WI38 (cell line): ENCODE data around the gene PTGIR.
"Not testable (repeated sequence)": the region's sequence is repeated elsewhere in the genome, so short reads cannot be mapped to it uniquely, and the experiment has no call there.

Source experiments
- H3K4me3 ChIP-seq: 2 replicates; pipeline ENCODE4 v1.5.1; 2011; ENCODE audit warnings: low read depth, mild to moderate bottlenecking, control low read depth, low read length
- TF ChIP-seq, protein P1 (sequence below): IDR thresholded peaks from 2 replicates; pipeline ENCODE4 v1.5.1; 2012; ENCODE audit warnings: low read depth, mild to moderate bottlenecking, control low read depth, low read length

Gene PTGIR

DNA sequence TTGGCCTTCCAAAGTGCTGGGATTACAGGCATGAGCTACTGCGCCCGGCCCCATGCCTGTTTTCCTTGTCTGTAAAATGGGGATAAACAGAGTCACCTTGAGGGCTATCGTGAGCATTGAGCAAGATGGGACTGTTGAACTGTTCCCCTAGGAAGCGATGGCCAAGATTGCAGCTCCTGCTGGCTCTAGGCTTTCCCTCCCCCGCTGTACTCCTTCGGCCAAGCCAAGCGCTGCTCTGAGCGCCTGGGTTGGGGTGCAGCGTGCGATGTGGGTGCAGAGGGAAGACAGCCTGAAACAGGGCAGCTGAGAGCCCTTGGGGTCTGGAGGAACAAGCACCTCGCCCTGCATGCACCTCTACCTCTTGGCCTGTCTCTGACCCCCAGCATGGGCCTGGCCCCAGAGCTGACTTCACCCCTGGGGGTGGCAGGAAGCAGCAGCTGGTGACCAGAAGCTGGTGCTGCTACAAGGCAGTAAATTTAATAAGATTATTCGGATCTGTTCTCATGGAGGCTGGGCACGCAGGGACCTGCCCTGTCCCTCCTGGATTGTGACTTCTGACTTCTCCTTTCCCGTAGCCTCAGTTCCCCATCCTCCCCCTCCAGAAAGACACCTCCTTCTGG lies 5.8 kb upstream of the PTGIR start:
- H3K4me3 ChIP-seq: no peak overlapping the region
- TF ChIP-seq, protein P1, sequence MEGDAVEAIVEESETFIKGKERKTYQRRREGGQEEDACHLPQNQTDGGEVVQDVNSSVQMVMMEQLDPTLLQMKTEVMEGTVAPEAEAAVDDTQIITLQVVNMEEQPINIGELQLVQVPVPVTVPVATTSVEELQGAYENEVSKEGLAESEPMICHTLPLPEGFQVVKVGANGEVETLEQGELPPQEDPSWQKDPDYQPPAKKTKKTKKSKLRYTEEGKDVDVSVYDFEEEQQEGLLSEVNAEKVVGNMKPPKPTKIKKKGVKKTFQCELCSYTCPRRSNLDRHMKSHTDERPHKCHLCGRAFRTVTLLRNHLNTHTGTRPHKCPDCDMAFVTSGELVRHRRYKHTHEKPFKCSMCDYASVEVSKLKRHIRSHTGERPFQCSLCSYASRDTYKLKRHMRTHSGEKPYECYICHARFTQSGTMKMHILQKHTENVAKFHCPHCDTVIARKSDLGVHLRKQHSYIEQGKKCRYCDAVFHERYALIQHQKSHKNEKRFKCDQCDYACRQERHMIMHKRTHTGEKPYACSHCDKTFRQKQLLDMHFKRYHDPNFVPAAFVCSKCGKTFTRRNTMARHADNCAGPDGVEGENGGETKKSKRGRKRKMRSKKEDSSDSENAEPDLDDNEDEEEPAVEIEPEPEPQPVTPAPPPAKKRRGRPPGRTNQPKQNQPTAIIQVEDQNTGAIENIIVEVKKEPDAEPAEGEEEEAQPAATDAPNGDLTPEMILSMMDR: no peak

DNA sequence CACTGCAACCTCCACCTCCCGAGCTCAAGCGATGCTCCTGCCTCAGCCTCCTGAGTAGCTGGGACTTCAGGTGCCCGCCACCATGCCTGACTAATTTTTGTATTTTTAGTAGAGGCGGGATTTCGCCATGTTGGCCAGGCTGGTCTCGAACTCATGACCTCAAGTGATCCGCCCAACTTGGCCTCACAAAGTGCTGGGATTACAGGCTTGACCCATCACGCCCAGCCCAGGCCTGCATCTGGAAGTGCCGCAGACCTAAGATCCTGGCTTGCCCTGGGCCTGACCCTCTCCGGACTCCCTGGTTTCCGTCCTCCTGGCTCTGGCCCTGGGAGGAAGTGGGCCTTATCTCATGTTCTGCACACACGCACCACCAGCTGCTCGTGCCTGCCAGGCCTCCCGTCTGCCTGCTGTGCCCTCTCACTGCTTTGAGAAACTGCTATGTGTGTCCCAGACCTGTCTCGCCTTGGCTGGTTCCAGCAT lies 4.7 kb upstream of the PTGIR start:
- H3K4me3 ChIP-seq: no peak overlapping the region
- TF ChIP-seq, protein P1: no peak

DNA sequence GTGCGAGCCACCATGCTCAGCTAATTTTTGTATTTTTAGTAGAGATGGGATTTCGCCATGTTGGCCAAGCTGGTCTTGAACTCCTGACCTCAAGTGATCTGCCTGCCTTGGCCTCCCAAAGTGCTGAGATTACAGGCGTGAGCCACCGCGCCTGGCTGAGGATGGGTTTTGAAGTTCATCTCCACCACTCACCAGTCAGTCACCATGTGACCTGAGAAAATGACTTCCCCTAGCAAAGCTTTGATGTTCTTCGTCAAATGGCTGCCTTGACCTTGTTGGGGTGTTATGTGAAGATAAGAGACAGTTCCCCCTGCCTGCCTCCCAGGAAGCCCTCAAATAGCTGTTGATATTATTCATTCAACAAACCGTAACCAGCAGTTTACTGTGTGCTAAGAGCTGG lies 4.1 kb upstream of the PTGIR start:
- H3K4me3 ChIP-seq: not testable (repeated sequence)

DNA sequence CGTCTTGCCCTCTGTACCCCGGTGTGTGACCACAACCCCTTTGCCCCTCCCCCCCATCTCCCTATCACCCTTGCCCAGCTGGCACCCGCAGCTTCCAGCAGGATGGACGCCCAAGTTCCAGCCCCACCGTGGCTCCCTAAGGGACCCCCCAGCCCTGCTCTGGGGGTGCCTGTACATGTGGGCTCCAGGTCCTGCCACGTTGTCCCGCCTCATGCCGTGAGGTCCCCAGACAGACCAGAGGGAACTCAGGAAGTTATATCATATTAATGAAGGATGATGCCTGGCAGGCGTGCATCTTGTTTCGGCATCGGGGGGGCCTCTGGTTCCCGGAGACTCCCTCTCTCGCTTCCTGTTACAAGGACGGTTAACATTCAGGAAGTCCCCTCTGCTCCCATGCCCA lies 1.6 kb upstream of the PTGIR start:
- H3K4me3 ChIP-seq: no peak overlapping the region
- TF ChIP-seq, protein P1: no peak

DNA sequence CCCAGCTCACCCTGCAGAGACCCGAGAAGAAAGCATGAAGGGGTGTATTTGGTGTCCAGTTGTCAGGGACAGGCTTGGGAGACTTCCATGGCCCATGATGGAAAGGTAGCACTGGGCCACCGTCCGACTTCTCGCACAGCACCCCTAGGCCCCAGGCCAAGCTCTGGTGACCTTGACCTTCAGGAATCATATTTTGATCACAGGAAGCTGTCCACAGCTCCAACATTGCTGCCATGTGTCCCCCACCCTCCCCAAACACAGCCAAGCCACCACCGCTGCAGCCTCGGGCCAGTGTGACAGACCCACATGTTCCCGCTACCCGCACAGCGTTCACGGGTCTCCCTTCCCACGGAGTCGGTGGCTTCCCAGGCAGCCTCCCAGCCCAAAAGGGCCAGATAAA lies 842 bp upstream of the PTGIR start:
- H3K4me3 ChIP-seq: no peak overlapping the region
- TF ChIP-seq, protein P1: no peak

DNA sequence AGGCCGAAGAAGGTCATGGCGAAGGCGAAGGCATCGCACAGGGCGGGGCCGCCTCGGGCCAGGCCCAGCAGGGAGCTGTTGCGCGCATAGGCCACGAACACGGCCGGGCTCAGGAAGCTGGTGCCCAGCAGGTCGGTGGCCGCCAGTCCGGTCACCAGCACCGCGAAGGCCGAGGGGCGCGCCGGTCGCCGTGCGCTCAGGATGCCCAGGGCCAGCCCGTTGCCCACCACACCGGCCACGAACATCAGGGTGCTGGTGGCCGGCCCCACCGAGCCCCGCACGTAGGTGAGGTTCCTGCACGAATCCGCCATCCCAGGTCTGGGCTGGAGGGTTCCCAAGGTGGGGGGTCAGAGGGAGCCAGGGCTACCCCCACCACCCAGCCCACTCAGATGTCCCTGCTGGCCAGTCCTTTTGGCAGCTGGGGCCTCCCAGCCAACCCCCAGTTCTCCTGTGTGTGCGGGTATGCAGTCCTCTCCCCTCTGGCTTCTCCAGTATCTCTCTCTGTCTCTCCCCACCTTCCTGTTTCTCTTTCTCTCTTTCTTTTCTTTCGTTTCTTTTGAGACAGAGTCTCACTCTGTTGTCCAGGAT lies 880 bp downstream of the PTGIR start:
- TF ChIP-seq, protein P1: no peak
- no peak overlapping the region for H3K4me3 ChIP-seq

DNA sequence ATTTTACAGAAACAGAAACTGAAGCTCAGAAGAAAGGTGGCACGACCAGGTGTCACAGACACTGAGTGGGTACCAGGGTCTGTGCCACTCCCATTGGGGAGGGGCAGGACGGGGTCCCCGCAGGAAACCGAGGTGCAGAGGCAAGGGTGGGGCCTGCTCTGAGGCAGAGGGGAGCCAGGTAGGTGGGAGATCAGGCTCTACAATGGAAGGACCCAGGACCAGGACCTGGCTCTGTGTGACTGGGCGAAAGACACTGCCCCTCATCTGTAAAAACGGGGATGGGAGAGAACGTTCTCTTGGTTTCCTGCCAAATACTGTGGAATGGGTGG lies 2.8 kb downstream of the PTGIR start:
- TF ChIP-seq, protein P1: no peak
- no peak overlapping the region for H3K4me3 ChIP-seq
